RWPE1 (cell line): ENCODE data around the gene MCF2L.
A peak's percentile ranks its signal among the peaks of the same experiment; 100 is the strongest.
"Not testable (repeated sequence)": the region's sequence is repeated elsewhere in the genome, so short reads cannot be mapped to it uniquely, and the experiment has no call there.

Source experiments
- CTCF ChIA-PET: fragments of 350-600 bp; sonication (Branson Sonifier 250); formaldehyde crosslinking; extraction: SDS; loops from one replicate; lab custom pipeline; 2021; lab: Yijun Ruan, JAX
- POLR2A ChIA-PET: fragments of 400-600 bp; formaldehyde crosslinking; extraction: SDS; loops from one replicate; lab custom pipeline; 2020; ENCODE audit warnings: antibody characterized with exemption; ENCODE audit not compliant: low non-redundant PET; lab: Yijun Ruan, JAX
- DNase-seq: peaks from one replicate; pipeline ENCODE4 v3.0.0; 2012; ENCODE audit warnings: low spot score
- H3K27ac ChIP-seq: fragments of 450-650 bp; 2 replicates; pipeline ENCODE4 v1.5.1; 2017
- CTCF ChIP-seq: fragments of 450-650 bp; conservative IDR thresholded peaks from 2 replicates; pipeline ENCODE4 v1.5.1; 2017; ENCODE audit warnings: low read depth, mild to moderate bottlenecking

MCF2L gene

GRCh38 chr13:113028336-113029060, 59.5 kb downstream of the MCF2L start:
- DNase-seq, result no peak

DNA sequence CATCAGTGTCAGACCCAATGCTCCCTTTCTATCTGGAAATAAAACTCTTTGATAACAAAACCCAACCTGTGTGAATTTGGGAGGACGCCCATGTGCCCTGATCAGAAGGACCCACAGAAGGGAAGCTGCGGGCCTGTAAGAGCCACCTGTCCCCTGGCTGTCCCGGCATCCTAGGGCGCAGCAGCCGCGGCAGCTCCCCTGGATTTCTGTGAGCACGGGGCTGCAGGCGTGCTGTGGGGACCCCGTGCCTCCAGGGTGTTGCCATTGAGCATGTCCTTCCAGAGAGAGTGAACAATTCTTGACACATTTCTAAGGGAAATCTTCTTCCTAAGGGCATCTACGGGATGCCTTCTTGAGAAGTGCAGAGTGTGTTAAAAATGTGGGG, 60.0 kb downstream of the MCF2L start:
- CTCF ChIA-PET, result interaction anchor here (0.8 to 1.2 kb wide), 3 partner anchors 15 to 377 kb away, joined by 4 to 8 read pairs (median 4); no protein-coding TSS in a partner anchor
- TF ChIP-seq CTCF, result no peak
- DNase-seq, result no peak
- POLR2A ChIA-PET, result no interaction called here
- H3K27ac ChIP-seq, result no peak overlapping the region

More at GRCh38 chr13:113028336-113029060, 59.5 kb downstream of the MCF2L start:
- ChIA-PET POLR2A (no interaction called here), CTCF (interaction anchor here (1.0 to 1.2 kb wide), 2 partner anchors 15 to 35 kb away, joined by 4 to 8 read pairs; no protein-coding TSS in a partner anchor)
- H3K27ac ChIP-seq, result no peak overlapping the region
- TF ChIP-seq CTCF, result no peak

DNA sequence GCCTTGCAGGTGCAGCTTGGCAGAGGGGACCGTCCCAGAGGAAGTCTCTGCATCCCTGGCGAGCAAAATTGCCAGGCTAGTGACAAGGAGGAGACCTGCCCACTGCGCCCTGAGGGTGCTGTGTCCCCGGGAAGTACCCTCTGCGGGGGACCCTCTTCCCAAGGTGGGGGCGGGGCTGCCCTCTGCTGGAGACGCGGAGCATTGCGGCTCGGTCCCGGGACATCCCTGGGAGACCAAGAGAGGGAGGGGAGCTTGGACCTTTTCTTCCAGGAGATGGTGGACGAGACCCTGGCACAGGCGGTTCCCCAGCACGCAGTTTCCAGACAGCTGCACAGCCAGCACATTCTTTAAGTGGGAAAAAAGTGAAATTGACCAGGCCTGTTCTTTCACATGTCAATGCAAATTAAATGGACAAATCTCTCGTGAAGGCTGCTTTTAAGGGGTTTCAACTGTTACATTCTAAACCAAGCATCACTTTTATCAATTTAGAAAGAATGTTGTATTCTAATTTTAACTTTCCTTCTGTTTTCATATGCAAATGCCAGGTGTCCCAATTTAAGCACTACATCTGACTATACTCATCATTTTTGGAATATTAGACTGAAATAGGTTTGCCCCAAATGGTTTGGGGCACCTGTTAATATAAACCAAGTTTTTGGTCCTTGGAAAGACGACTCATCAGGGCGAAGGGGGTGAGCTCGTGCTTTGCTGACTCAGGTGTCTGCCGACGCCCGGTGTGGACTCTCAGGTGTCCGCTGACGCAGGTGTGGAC, 60.7 kb downstream of the MCF2L start:
- ChIA-PET CTCF (interaction anchor here (0.5 to 1.2 kb wide), 12 partner anchors 9 to 1554 kb away, joined by 3 to 8 read pairs (median 4); no protein-coding TSS in a partner anchor), POLR2A (no interaction called here)
- peak; percentile 85 for TF ChIP-seq CTCF
- DNase-seq, result peak; percentile 41
- no peak overlapping the region for H3K27ac ChIP-seq

DNA sequence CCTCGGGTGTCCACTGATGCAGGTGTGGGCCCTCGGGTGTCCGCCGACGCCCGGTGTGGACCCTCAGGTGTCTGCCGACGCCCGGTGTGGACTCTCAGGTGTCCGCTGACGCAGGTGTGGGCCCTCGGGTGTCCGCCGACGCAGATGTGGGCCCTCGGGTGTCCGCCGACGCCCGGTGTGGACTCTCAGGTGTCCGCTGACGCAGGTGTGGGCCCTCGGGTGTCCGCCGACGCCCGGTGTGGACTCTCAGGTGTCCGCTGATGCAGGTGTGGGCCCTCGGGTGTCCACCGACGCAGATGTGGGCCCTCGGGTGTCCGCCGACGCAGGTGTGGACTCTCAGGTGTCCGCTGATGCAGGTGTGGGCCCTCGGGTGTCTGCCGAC, 61.2 kb downstream of the MCF2L start:
- POLR2A ChIA-PET, DNase-seq, H3K27ac ChIP-seq: not testable (repeated sequence)
- CTCF ChIA-PET, result interaction anchor here (1.1 kb wide), 1 partner anchor 1555 kb away, joined by 5 read pairs; no protein-coding TSS in a partner anchor

DNA sequence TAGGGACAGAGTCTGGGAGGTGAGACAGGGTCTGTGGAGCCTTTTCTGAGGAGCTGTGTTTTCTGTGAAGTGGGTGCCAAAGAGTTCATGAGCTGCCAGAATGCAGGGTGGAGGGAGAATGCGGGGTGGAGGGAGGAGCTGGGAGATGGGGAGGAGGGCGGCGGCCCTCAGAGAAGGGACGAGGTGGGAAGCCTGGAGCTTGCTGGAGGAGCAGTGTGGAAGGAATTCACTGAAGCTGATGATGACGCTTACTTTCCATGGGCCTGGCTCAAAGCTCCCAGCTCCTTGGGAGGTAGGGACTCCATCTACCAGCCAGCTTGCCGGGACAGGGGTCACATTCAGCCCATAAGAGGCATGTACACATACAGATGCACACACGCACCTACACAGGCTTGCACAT, 62.5 kb downstream of the MCF2L start:
- ChIA-PET POLR2A (no interaction called here), CTCF (interaction anchor here (0.6 to 0.8 kb wide), 3 partner anchors 17 to 362 kb away, joined by 3 read pairs; no protein-coding TSS in a partner anchor)
- DNase-seq, result no peak
- TF ChIP-seq CTCF, result no peak
- no peak overlapping the region for H3K27ac ChIP-seq

GRCh38 chr13:113032291-113032690, 63.3 kb downstream of the MCF2L start:
- no peak for TF ChIP-seq CTCF
- no peak overlapping the region for H3K27ac ChIP-seq
- DNase-seq, result no peak
- CTCF ChIA-PET, result no interaction called here
- POLR2A ChIA-PET, result no interaction called here
